HepG2 (cell line): ENCODE data around the gene RGS2. TPM values are rescaled to one million over a fixed set of nuclear protein-coding genes. Genes with fewer than 3 reads are reported as not detected.

ENCODE experiments used
- ATAC-seq: fragments of 200-7000 bp; cut with Tn5 transposase; 3 replicates; pipeline ENCODE4 v1.9.1; 2020; ENCODE audit warnings: mild to moderate bottlenecking, moderate library complexity
- BruUV-seq: library from RNA; stranded (reverse); fragments of 400-500 nt; replicated peaks from 2 replicates; lab custom pipeline; 2021; lab: Mats Ljungman, UMichigan
- CTCF ChIA-PET: fragments of 300-600 bp; formaldehyde crosslinking; extraction: SDS; loops from one replicate; lab custom pipeline; 2021; ENCODE audit warnings: low total read pairs, inconsistent platforms, low intra/inter-chr PET ratio; lab: Yijun Ruan, JAX
- POLR2A ChIA-PET: fragments of 350-600 bp; sonication (Branson Sonifier 250); formaldehyde crosslinking; loops from one replicate; lab custom pipeline; 2020; ENCODE audit warnings: antibody characterized with exemption, inconsistent platforms; lab: Yijun Ruan, JAX
- DNase-seq: peaks from one replicate; pipeline ENCODE4 v3.0.0-alpha.2; 2015; ENCODE audit warnings: low spot score
- FAIRE-seq: peaks from 3 replicates; lab custom pipeline; 2011; peaks lifted over from hg19 to GRCh38; lab: Jason Lieb, UNC
- H2AFZ ChIP-seq: one replicate; pipeline ENCODE4 v1.6.1; 2011; ENCODE audit warnings: low read length, inconsistent platforms
- H3K27ac ChIP-seq: fragments of 300-600 bp; 3 replicates; pipeline ENCODE4 v1.8.0; 2011; ENCODE audit warnings: mixed run types, mild to moderate bottlenecking, mixed read lengths, low read length, inconsistent platforms; ENCODE audit not compliant: insufficient read depth; ENCODE audit errors: extremely low read length
- H3K27me3 ChIP-seq, 2 experiments: fragments of 200-600 bp in 1 of 2; 2 replicates in 1 of 2; 3 replicates in 1 of 2; pipeline versions ENCODE4 v1.6.0 to v1.8.0; 2011; ENCODE audit warnings: low read length in 2 of 2, mild to moderate bottlenecking in 2 of 2, moderate library complexity in 2 of 2, inconsistent platforms in 1 of 2; ENCODE audit not compliant: insufficient read depth in 2 of 2, control insufficient read depth in 1 of 2
- H3K36me3 ChIP-seq, 2 experiments: fragments of 200-600 bp in 1 of 2; replicated peaks in 1 of 2; 2 replicates in 1 of 2; 3 replicates in 1 of 2; pipeline versions ENCODE4 v1.5.1 to v1.8.0; 2011; ENCODE audit warnings: low read length in 2 of 2, inconsistent platforms in 1 of 2; ENCODE audit not compliant: insufficient read depth in 2 of 2, control insufficient read depth in 1 of 2
- H3K4me1 ChIP-seq: 2 replicates; pipeline ENCODE4 v1.5.1; 2012; ENCODE audit warnings: low read length, inconsistent platforms; ENCODE audit not compliant: insufficient read depth
- H3K4me2 ChIP-seq: 2 replicates; pipeline ENCODE4 v1.6.0; 2011; ENCODE audit warnings: low read depth, low read length, inconsistent platforms
- H3K4me3 ChIP-seq, 3 experiments: fragments of 200-600 bp in 1 of 3; sonication (generic), shearing (Covaris generic) in 1 of 3; replicated peaks in 1 of 3; 2 replicates each; pipeline ENCODE4 v1.5.1; 2011 to 2016; ENCODE audit warnings: low read length in 3 of 3, inconsistent platforms in 2 of 3, low read depth in 2 of 3, mild to moderate bottlenecking in 2 of 3, control low read depth in 1 of 3, mixed read lengths in 1 of 3; ENCODE audit not compliant: insufficient read depth in 1 of 3
- H3K79me2 ChIP-seq: one replicate; pipeline ENCODE4 v1.6.1; 2011; ENCODE audit warnings: low read length, inconsistent platforms; ENCODE audit not compliant: insufficient read depth
- H3K9ac ChIP-seq: 2 replicates; pipeline ENCODE4 v1.6.0; 2011; ENCODE audit warnings: mild to moderate bottlenecking, low read depth, low read length, inconsistent platforms; ENCODE audit not compliant: insufficient read depth
- H3K9me3 ChIP-seq: 2 replicates; pipeline ENCODE4 v1.5.1; 2012; ENCODE audit warnings: mild to moderate bottlenecking, low read length
- H4K20me1 ChIP-seq: 2 replicates; pipeline ENCODE4 v1.6.0; 2011; ENCODE audit warnings: inconsistent platforms, mild to moderate bottlenecking, low read length, moderate library complexity; ENCODE audit not compliant: insufficient read depth
- AFF4 ChIP-seq: sonication (generic); formaldehyde crosslinking; IDR thresholded peaks from 2 replicates; pipeline ENCODE4 v1.4.0; 2020; ENCODE audit warnings: missing genetic modification reagents
- ATF2 ChIP-seq: sonication (generic); formaldehyde crosslinking; IDR thresholded peaks from 2 replicates; pipeline ENCODE4 v1.4.0; 2020; ENCODE audit warnings: missing genetic modification reagents
- FOSL2 ChIP-seq: sonication (generic); formaldehyde crosslinking; IDR thresholded peaks from 2 replicates; pipeline ENCODE4 v1.4.0; 2020; ENCODE audit warnings: missing genetic modification reagents
- HCFC1 ChIP-seq: fragments of 150-350 bp; IDR thresholded peaks from 2 replicates; pipeline ENCODE4 v1.6.1; 2014; ENCODE audit warnings: low read depth, low read length
- JUN ChIP-seq: sonication (generic); formaldehyde crosslinking; IDR thresholded peaks from 2 replicates; pipeline ENCODE4 v1.4.0; 2020; ENCODE audit warnings: mild to moderate bottlenecking, missing genetic modification reagents
- MAFF ChIP-seq: IDR thresholded peaks from 2 replicates; pipeline ENCODE4 v1.6.1; 2011; ENCODE audit warnings: low read depth, low read length, improper control_type of control experiment
- MAFK ChIP-seq, 2 experiments: IDR thresholded peaks in 1 of 2; conservative IDR thresholded peaks in 1 of 2; 2 replicates each; pipeline ENCODE4 v1.6.1; 2011; ENCODE audit warnings: improper control_type of control experiment in 2 of 2, low read length in 2 of 2
- PLSCR1 ChIP-seq: sonication (generic); formaldehyde crosslinking; IDR thresholded peaks from 2 replicates; pipeline ENCODE4 v1.5.0; 2020; ENCODE audit warnings: missing genetic modification reagents, mild to moderate bottlenecking, borderline replicate concordance
- RFX1 ChIP-seq: fragments of 450-650 bp; IDR thresholded peaks from 2 replicates; pipeline ENCODE4 v1.6.1; 2017
- SPEN ChIP-seq: sonication (generic); formaldehyde crosslinking; IDR thresholded peaks from 2 replicates; pipeline ENCODE4 v1.5.1; 2020; ENCODE audit warnings: low read depth, mild to moderate bottlenecking, missing genetic modification reagents
- SRSF1 ChIP-seq: fragments of 200-400 bp; formaldehyde crosslinking; optimal IDR thresholded peaks from 2 replicates; pipeline ENCODE3; 2017; ENCODE audit warnings: mild to moderate bottlenecking, low read depth, low read length, moderate library complexity
- ZMYM3 ChIP-seq: sonication (generic); formaldehyde crosslinking; IDR thresholded peaks from 2 replicates; pipeline ENCODE4 v1.5.1; 2020; ENCODE audit warnings: mild to moderate bottlenecking, missing genetic modification reagents
- ZNF260 ChIP-seq: sonication (generic); formaldehyde crosslinking; IDR thresholded peaks from 2 replicates; pipeline ENCODE4 v1.4.0; 2020; ENCODE audit warnings: missing genetic modification reagents, low read depth, mild to moderate bottlenecking, borderline replicate concordance
- ZNF512B ChIP-seq: sonication (generic); formaldehyde crosslinking; IDR thresholded peaks from 2 replicates; pipeline ENCODE4 v1.5.1; 2020; ENCODE audit warnings: missing genetic modification reagents, mild to moderate bottlenecking, borderline replicate concordance
- ZNF557 ChIP-seq: sonication (generic); formaldehyde crosslinking; IDR thresholded peaks from 2 replicates; pipeline ENCODE4 v1.4.0; 2020; ENCODE audit warnings: missing genetic modification reagents
- WGBS: methylation state at CpG from one replicate; pipeline ENCODE4 v1.1.6; 2017; ENCODE audit warnings: low lambda C conversion rate; 5-methylcytosine and 5-hydroxymethylcytosine counted together
- in situ Hi-C: cut with HindIII; loops from 2 replicates; pipeline ENCODE4 v1.10.0; 2017; ENCODE audit warnings: low pct_unique_long_range_greater_than_20kb; ENCODE audit not compliant: extremely low pct_ligation_motif_present
- intact Hi-C: fragments of 100-400 bp; cut with micrococcal nuclease; formaldehyde crosslinking; loops from one replicate; pipeline ENCODE4 v1.10.0; 2022; ENCODE audit not compliant: unreplicated experiment
- polyA plus RNA-seq, 8 experiments: library from polyadenylated mRNA; depleted of rRNA in 3 of 8; stranded (reverse) in 7 of 8; unstranded in 1 of 8; fragments of >200 nt; fragmentation: Illumina TruSeq in 4 of 8; extraction: Trizol in 4 of 8; gene quantifications; 2 replicates each; pipeline versions ENCODE4 v1.2.1 to v1.2.3, GENCODE V29; 2011 to 2016; ENCODE audit warnings: low read depth in 4 of 8, missing spikeins in 1 of 8, mixed read lengths in 1 of 8; ENCODE audit not compliant: insufficient read depth in 1 of 8
- total RNA-seq, 5 experiments: library from RNA; depleted of rRNA; stranded (reverse); fragments of >200 nt; fragmentation: Illumina TruSeq; extraction: Trizol; gene quantifications; 2 replicates each; pipeline ENCODE4 v1.2.3, GENCODE V29; 2016; ENCODE audit warnings: low read depth in 1 of 5

Gene RGS2
- total and polyA plus RNA-seq, 2 of the 13 experiments (the other 11 are each of a cell fraction or from before 2014, with no cell fraction given), result 0.64 to 1.4 TPM

- no peak for FAIRE-seq
- CTCF ChIA-PET, result no interaction called here
- TF ChIP-seq PLSCR1 (CRISPR knock-in tag), result no peak
- TF ChIP-seq FOSL2 (CRISPR knock-in tag), result no peak
- TF ChIP-seq ZMYM3 (CRISPR knock-in tag), result no peak
- TF ChIP-seq MAFK (conservative IDR thresholded peaks at IDR 0.05 in 1 of 2, IDR thresholded peaks at IDR 0.05 in 1 of 2; ENCODE audit: low read length in 2 of 2), result peak; percentile 93 to 98
- no peak for TF ChIP-seq HCFC1
- no peak for TF ChIP-seq ATF2
- no peak for TF ChIP-seq JUN
- TF ChIP-seq ZNF512B, result no peak
- TF ChIP-seq RFX1, result no peak
- TF ChIP-seq ZNF557 (CRISPR knock-in tag), result no peak
- TF ChIP-seq SPEN (CRISPR knock-in tag), result no peak
- TF ChIP-seq MAFF, result peak; percentile 96
- TF ChIP-seq SRSF1, result no peak
- no peak for TF ChIP-seq AFF4
- no peak for TF ChIP-seq ZNF260 (CRISPR knock-in tag)
Measured at GRCh38 chr1:192839162-192840066, 30.6 kb downstream of the RGS2 start.

More at GRCh38 chr1:192839162-192840066, 30.6 kb downstream of the RGS2 start:
- Histone ChIP-seq H3K27me3 (no peaks in the 10 kb centered on the region; a peak in 1 of 5 replicates), H3K4me1 (no peaks in the 10 kb centered on the region), H3K9ac (no peak overlapping the region), H3K9me3 (no peaks in the 10 kb centered on the region), H3K4me3 (no peak overlapping the region), H2AFZ (no peak overlapping the region), H3K36me3 (no peaks in the 10 kb centered on the region), H3K79me2 (no peaks in the 10 kb centered on the region), H3K27ac (no peak overlapping the region), H3K4me2 (no peak overlapping the region), H4K20me1 (no peaks in the 10 kb centered on the region)
- ATAC-seq, result no peak
- intact Hi-C loops, result no loop called here
- POLR2A ChIA-PET, result no interaction called here
- 60% methylated on average over 9 of the region's 9 CpGs for WGBS
- BruUV-seq, result no TSS peak
- in situ Hi-C loops, result no loop called here
- no peak for DNase-seq
